Transverse colon (tissue), 4 donors: Measurements from ENCODE around the gene LYRM1. TPM values are rescaled to one million over a fixed set of nuclear protein-coding genes. Genes with fewer than 3 reads are reported as not detected.

Source experiments
- DNase-seq: peaks from one replicate; pipeline ENCODE4 v3.0.0-alpha.2; 2019
- H3K27ac ChIP-seq, 4 donors: fragments of 200-600 bp; sonication (generic); 2 replicates each; pipeline ENCODE4 v1.5.1; 2016 to 2018; ENCODE audit warnings: inconsistent platforms in 4 of 4
- H3K27me3 ChIP-seq: fragments of 200-600 bp; sonication (generic); 2 replicates; pipeline ENCODE4 v1.5.1; 2017; ENCODE audit warnings: inconsistent platforms
- H3K36me3 ChIP-seq, 4 donors: fragments of 200-600 bp; sonication (generic); 2 replicates each; pipeline ENCODE4 v1.5.1; 2017 to 2019; ENCODE audit warnings: inconsistent platforms in 4 of 4
- H3K4me1 ChIP-seq, 4 donors: fragments of 200-600 bp; sonication (generic); 2 replicates each; pipeline ENCODE4 v1.5.1; 2017 to 2020; ENCODE audit warnings: inconsistent platforms in 4 of 4
- H3K4me3 ChIP-seq, 4 donors: fragments of 200-600 bp; sonication (generic); 1 replicate in 1 of 4; 2 replicates in 3 of 4; pipeline versions ENCODE4 v1.5.1 to v1.6.1; 2017 to 2019; ENCODE audit warnings: inconsistent platforms in 4 of 4
- H3K9me3 ChIP-seq, 2 donors: fragments of 200-600 bp; sonication (generic); 2 replicates each; pipeline ENCODE4 v1.5.1; 2017 to 2019; ENCODE audit warnings: inconsistent platforms in 2 of 2
- CTCF ChIP-seq, 5 experiments: fragments of 200-600 bp in 3 of 5; fragments of 450-650 bp in 2 of 5; sonication (generic) in 3 of 5; IDR thresholded peaks; 1 replicate in 2 of 5; 2 replicates in 3 of 5; pipeline ENCODE4 v1.5.1; 2016 to 2017; ENCODE audit warnings: antibody characterized with exemption in 5 of 5, inconsistent platforms in 3 of 5, mild to moderate bottlenecking in 2 of 5, moderate library complexity in 1 of 5
- EP300 ChIP-seq: sonication (generic); formaldehyde crosslinking; IDR thresholded peaks from one replicate; pipeline ENCODE4 v1.6.1; 2017; ENCODE audit warnings: antibody characterized with exemption, low read depth
- POLR2A ChIP-seq: fragments of 450-650 bp; IDR thresholded peaks from one replicate; pipeline ENCODE4 v1.6.1; 2016; ENCODE audit warnings: antibody characterized with exemption, mild to moderate bottlenecking, moderate library complexity
- POLR2AphosphoS5 ChIP-seq, 3 donors: sonication (generic); formaldehyde crosslinking; IDR thresholded peaks; one replicate each; pipeline ENCODE4 v1.6.1; 2016; ENCODE audit warnings: antibody characterized with exemption in 3 of 3
- WGBS, 2 donors: methylation state at CpG; one replicate each; pipeline ENCODE4 v1.1.5; 2018; ENCODE audit warnings: low coverage in 1 of 2; 5-methylcytosine and 5-hydroxymethylcytosine counted together
- in situ Hi-C, 4 donors: fragments of 200-750 bp; cut with MboI; loops; one replicate each; pipeline versions ENCODE4 v1.15.0 to v1.15.1; 2017; ENCODE audit warnings: low sequenced_read_pairs in 3 of 4, low pct_ligation_motif_present in 1 of 4, low pct_unique_long_range_greater_than_20kb in 1 of 4
- intact Hi-C: fragments of 100-400 bp; cut with DNase I; formaldehyde crosslinking; loops from one replicate; pipeline ENCODE4 v1.15.1; 2023; ENCODE audit warnings: low total_unique reads
- total RNA-seq, 4 donors: library from RNA; depleted of rRNA; stranded (reverse); fragments of >200 nt; gene quantifications; one replicate each; pipeline ENCODE4 v1.1.0, GENCODE V29; 2016

LYRM1 gene
- total RNA-seq, 4 donors from 2014 or later: 7.9 to 74.6 (median 27.5) TPM

GRCh38 chr16:20853981-20854620 lies 46.5 kb upstream of the LYRM1 start:
- intact Hi-C loops: loop anchor here (5.0 kb wide), 1 partner anchor 48 kb away; the partner anchor contains the start of genes DCUN1D3 and LYRM1
- 86 to 92% methylated on average over 2 to 3 of the region's 3 CpGs for WGBS, 2 donors
- TF ChIP-seq POLR2AphosphoS5 (IDR thresholded peaks at IDR 0.05) (no peak), EP300 (no peak), CTCF (IDR thresholded peaks at IDR 0.05) (no peak), POLR2A (no peak)
- in situ Hi-C loops: loop anchor here in 2 of 4 donors (5.0 kb wide), 3 partner anchors 48 to 233 kb away; partner anchors contain the start of genes DCUN1D3 (in 1 of the 2) and LYRM1 (in 1 of the 2)
- no peaks in the 10 kb centered on the region for H3K9me3 ChIP-seq
- H3K27me3 ChIP-seq: no peaks in the 10 kb centered on the region
- no peak overlapping the region for H3K4me3 ChIP-seq
- DNase-seq: no peak
- no peaks in the 10 kb centered on the region for H3K36me3 ChIP-seq
- no peak overlapping the region for H3K27ac ChIP-seq
- H3K4me1 ChIP-seq: peaks cover 3 to 28% (median 19%) of the 10 kb centered on the region in 4 donors

GRCh38 chr16:20854963-20855362 lies 45.6 kb upstream of the LYRM1 start:
- intact Hi-C loops: loop anchor here (5.0 kb wide), 1 partner anchor 47 kb away; the partner anchor contains the start of genes DCUN1D3 and LYRM1
- Histone ChIP-seq H3K4me1 (peaks cover 2 to 25% (median 19%) of the 10 kb centered on the region in 4 donors), H3K9me3 (no peaks in the 10 kb centered on the region), H3K27me3 (no peaks in the 10 kb centered on the region), H3K4me3 (no peak overlapping the region), H3K36me3 (no peaks in the 10 kb centered on the region), H3K27ac (no peak overlapping the region)
- WGBS, 2 donors: 89 to 100% methylated on average over 2 of the region's 2 CpGs
- TF ChIP-seq POLR2AphosphoS5 (IDR thresholded peaks at IDR 0.05) (no peak), CTCF (IDR thresholded peaks at IDR 0.05) (no peak), POLR2A (no peak), EP300 (no peak)
- no peak for DNase-seq
- in situ Hi-C loops: loop anchor here in 2 of 4 donors (5.0 kb wide), 3 partner anchors 47 to 232 kb away; partner anchors contain the start of genes DCUN1D3 (in 1 of the 2) and LYRM1 (in 1 of the 2)

- Histone ChIP-seq H3K9me3 (no peaks in the 10 kb centered on the region), H3K36me3 (peaks cover 0 to 8% (median 0%) of the 10 kb centered on the region in 4 donors), H3K4me3 (no peak overlapping the region), H3K4me1 (peaks cover 0 to 2% (median 0%) of the 10 kb centered on the region in 4 donors), H3K27ac (no peak overlapping the region), H3K27me3 (no peaks in the 10 kb centered on the region)
- no peak for DNase-seq
- WGBS, 2 donors: 83 to 100% methylated on average over 2 of the region's 2 CpGs
- in situ Hi-C loops (no loop called here), intact Hi-C loops (no loop called here)
- TF ChIP-seq EP300: no peak
- no peak for TF ChIP-seq POLR2A
- TF ChIP-seq CTCF (IDR thresholded peaks at IDR 0.05): no peak
- TF ChIP-seq POLR2AphosphoS5 (IDR thresholded peaks at IDR 0.05): no peak
These were observed 43.3 kb upstream of the LYRM1 start for GRCh38 chr16:20857281-20857680.

GRCh38 chr16:20859229-20859628 lies 41.3 kb upstream of the LYRM1 start:
- intact Hi-C loops: no loop called here
- Histone ChIP-seq H3K27me3 (no peaks in the 10 kb centered on the region), H3K9me3 (no peaks in the 10 kb centered on the region), H3K4me3 (no peak overlapping the region), H3K27ac (peak overlapping the region in 1 of 4 donors; percentile 6), H3K36me3 (peaks cover 0 to 8% (median 0%) of the 10 kb centered on the region in 4 donors), H3K4me1 (no peaks in the 10 kb centered on the region)
- 90 to 92% methylated on average over 2 to 3 of the region's 3 CpGs for WGBS, 2 donors
- DNase-seq: no peak
- in situ Hi-C loops: no loop called here
- TF ChIP-seq EP300 (no peak), POLR2A (no peak), POLR2AphosphoS5 (IDR thresholded peaks at IDR 0.05) (no peak), CTCF (IDR thresholded peaks at IDR 0.05) (no peak)
